Nephron progenitor cell (in vitro differentiated cells): ENCODE data around the gene TMEM131L.

ENCODE experiments used
- DNase-seq: peaks from one replicate; pipeline ENCODE4 v3.0.0; 2021
- H3K27ac Mint-ChIP-seq: 2 replicates; pipeline ENCODE4 v1.8.0; 2021; ENCODE audit warnings: mild to moderate bottlenecking, moderate library complexity, mixed read lengths
- H3K27me3 Mint-ChIP-seq: 2 replicates; pipeline ENCODE4 v1.8.0; 2021; ENCODE audit warnings: mild to moderate bottlenecking, low read depth, mixed read lengths; ENCODE audit not compliant: poor library complexity
- H3K36me3 Mint-ChIP-seq: 2 replicates; pipeline ENCODE4 v1.8.0; 2021; ENCODE audit warnings: low read depth, mixed read lengths
- H3K4me1 Mint-ChIP-seq: 2 replicates; pipeline ENCODE4 v1.8.0; 2021; ENCODE audit warnings: mixed read lengths
- H3K4me3 Mint-ChIP-seq: 2 replicates; pipeline ENCODE4 v1.8.0; 2021; ENCODE audit warnings: mild to moderate bottlenecking, moderate library complexity, mixed read lengths
- H3K9me3 Mint-ChIP-seq: 2 replicates; pipeline ENCODE4 v1.8.0; 2021; ENCODE audit warnings: mild to moderate bottlenecking, moderate library complexity, mixed read lengths
- TF ChIP-seq, protein P1 (sequence below): fragments of 200-600 bp; sonication (generic); IDR thresholded peaks from 2 replicates; pipeline ENCODE4 v1.5.0; 2021; ENCODE audit warnings: antibody characterized with exemption

Gene TMEM131L

DNA sequence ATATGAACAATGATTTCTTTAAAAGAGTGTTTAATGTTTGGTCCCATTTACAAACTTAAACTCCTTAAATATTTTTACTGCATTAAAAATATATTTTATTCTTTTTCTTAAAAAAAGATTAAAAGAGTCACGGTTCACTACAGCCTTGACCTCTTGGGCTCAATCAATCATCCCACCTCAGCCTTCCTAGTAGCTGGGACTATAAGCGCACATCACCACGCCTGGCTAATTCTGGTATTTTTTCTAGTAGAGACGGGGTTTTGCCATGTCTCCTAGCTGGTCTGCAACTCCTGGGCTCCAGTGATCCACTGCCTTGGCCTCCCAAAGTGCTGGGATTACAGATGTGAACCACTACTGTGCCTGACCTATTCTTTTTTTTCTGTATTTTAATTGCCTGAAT lies 113.2 kb downstream of the TMEM131L start:
- Mint-ChIP-seq H3K27me3 (peaks cover 2% of the 10 kb centered on the region), H3K4me1 (peaks cover 19% of the 10 kb centered on the region), H3K4me3 (no peak overlapping the region), H3K27ac (no peak overlapping the region), H3K9me3 (peaks cover 9% of the 10 kb centered on the region), H3K36me3 (peaks cover 13% of the 10 kb centered on the region)
- DNase-seq = peak; percentile 24
- TF ChIP-seq, protein P1, sequence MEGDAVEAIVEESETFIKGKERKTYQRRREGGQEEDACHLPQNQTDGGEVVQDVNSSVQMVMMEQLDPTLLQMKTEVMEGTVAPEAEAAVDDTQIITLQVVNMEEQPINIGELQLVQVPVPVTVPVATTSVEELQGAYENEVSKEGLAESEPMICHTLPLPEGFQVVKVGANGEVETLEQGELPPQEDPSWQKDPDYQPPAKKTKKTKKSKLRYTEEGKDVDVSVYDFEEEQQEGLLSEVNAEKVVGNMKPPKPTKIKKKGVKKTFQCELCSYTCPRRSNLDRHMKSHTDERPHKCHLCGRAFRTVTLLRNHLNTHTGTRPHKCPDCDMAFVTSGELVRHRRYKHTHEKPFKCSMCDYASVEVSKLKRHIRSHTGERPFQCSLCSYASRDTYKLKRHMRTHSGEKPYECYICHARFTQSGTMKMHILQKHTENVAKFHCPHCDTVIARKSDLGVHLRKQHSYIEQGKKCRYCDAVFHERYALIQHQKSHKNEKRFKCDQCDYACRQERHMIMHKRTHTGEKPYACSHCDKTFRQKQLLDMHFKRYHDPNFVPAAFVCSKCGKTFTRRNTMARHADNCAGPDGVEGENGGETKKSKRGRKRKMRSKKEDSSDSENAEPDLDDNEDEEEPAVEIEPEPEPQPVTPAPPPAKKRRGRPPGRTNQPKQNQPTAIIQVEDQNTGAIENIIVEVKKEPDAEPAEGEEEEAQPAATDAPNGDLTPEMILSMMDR = no peak

DNA sequence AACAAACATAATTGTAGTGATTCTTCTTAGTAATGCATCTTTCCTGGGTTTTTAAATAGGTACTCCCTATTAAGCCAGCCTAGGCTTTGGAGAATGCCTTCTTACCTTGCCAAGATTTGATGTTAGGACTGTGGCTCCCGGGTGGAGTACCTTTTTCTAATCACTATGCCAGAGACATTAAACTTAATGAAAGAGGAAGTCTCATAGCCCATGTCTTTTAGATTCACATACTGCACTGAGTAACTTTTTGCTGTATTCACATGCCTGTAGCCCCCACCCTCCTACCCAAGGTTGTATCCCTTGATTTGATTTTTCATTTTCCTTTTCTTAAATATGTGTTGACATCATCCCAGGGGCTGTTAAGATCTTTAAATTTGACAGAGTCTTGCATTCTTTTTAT lies 113.7 kb downstream of the TMEM131L start:
- DNase-seq = no peak
- no peak overlapping the region for H3K27ac Mint-ChIP-seq
- H3K4me3 Mint-ChIP-seq = no peak overlapping the region
- H3K27me3 Mint-ChIP-seq = peaks cover 2% of the 10 kb centered on the region
- peaks cover 19% of the 10 kb centered on the region for H3K4me1 Mint-ChIP-seq
- TF ChIP-seq, protein P1 = no peak
- H3K9me3 Mint-ChIP-seq = peaks cover 9% of the 10 kb centered on the region
- H3K36me3 Mint-ChIP-seq = peaks cover 13% of the 10 kb centered on the region

DNA sequence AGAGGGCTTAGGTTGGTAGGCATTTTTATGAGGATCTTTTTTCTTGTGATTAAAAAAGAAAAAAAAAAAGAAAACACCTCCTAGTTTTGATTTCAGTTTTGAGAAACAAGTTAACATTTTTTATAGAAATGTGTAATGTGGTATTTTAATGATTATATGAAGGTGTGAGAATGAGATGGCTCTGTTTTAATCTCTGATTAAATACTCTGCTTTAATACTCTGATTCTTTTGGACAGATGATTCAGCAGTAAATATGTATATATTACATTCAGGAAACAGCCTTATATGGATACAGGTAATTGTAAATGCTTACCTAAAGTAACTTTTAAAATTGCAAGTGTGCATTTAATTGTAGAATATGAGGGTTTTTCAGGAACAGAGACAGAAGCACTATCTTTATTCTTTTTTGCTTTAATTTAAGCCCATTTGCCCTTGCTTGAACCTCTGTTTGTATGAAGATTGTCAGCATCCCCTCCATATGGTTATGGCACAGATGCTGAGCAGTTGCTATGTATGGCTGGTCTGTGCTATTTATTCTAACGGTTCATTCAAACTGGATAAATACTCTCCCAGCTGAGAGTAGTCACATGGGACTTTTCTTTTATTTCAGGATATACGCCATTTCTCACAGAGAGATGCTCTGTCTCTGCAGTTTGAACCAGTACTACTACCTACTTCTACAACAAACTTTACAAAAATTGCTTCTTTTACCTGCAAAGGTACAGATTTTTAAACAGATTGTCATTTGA lies 117.0 kb downstream of the TMEM131L start:
- Mint-ChIP-seq H3K27ac (no peak overlapping the region), H3K4me1 (peaks cover 10% of the 10 kb centered on the region), H3K9me3 (peaks cover 3% of the 10 kb centered on the region), H3K27me3 (peaks cover 2% of the 10 kb centered on the region), H3K36me3 (peaks cover 11% of the 10 kb centered on the region), H3K4me3 (no peak overlapping the region)
- no peak for DNase-seq
- TF ChIP-seq, protein P1 = no peak

DNA sequence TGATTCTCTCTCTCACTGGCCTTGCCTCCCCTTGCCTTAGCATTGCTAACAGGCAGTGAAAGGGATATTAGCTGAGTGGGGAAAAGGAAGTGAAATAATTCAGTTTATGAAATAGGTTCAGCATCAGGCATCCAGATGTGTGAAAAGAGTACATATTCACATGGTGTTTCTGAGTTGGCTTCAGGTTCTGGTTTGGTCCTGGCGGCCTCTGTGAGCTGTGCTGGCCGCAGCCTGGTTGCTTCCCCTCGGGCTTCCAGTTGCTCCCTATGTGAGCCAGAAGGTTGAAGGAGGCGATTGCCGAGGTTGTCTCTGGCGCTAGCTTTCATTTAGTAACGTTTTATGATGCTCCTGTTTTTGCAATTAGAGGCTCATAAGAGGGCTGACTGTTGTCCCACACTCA lies 118.9 kb downstream of the TMEM131L start:
- TF ChIP-seq, protein P1 = no peak
- no peak overlapping the region for H3K4me3 Mint-ChIP-seq
- H3K27me3 Mint-ChIP-seq = no peaks in the 10 kb centered on the region

DNA sequence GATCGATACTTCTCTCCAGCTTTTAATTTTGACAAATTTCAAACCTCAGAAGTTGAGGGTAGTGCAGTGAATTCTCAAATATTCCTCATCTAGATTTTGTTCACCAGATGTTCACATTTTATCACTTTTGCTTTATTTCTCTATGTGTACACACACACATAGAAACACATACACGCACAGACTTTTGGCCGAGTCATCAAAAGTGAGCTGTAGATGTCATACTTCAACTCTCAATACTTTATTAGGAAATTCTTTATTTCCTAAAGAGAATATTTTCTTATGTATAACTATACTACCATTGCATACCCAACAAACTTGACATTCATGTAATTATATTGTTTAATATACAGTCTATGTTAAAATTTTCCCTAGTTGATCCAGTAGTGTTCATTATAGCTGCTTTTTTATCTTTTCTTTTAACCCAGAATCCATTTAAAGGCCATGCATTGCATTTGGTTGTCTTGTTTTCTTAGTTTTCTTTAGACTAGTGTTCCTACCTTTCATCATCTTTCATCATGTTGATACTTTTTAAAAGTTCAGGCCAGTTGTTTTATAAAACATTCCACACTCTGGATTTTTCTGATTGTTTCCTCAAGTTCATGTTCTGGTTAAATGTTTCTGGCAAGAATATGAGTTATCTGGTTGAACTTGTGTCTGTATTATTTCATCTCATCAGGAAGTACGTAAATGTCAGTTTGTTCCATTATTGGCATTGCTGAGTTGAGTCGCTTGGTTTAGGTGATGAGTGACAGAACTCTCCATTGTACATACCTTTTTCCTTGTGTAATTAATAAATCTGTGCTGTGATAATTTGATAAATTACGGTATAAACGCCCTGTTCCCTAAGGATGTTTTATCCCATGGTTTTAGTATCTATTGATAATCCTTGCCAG lies 123.8 kb downstream of the TMEM131L start:
- TF ChIP-seq, protein P1 = no peak
- no peaks in the 10 kb centered on the region for H3K9me3 Mint-ChIP-seq
- H3K4me3 Mint-ChIP-seq = no peak overlapping the region
- H3K4me1 Mint-ChIP-seq = peaks cover 9% of the 10 kb centered on the region
- H3K27ac Mint-ChIP-seq = no peak overlapping the region
- H3K27me3 Mint-ChIP-seq = no peaks in the 10 kb centered on the region
- no peak for DNase-seq
- H3K36me3 Mint-ChIP-seq = peaks cover 60% of the 10 kb centered on the region

More for the DNA sequence above, 118.9 kb downstream of the TMEM131L start:
- H3K4me1 Mint-ChIP-seq = peaks cover 4% of the 10 kb centered on the region
- H3K27ac Mint-ChIP-seq = peak overlapping the region; percentile 11
- no peak for DNase-seq
- H3K36me3 Mint-ChIP-seq = peaks cover 30% of the 10 kb centered on the region
- H3K9me3 Mint-ChIP-seq = no peaks in the 10 kb centered on the region
